ENCODE data around the gene TRPV3.

Gene TRPV3

GRCh38 chr17:3546521-3546920 is 11.1 kb downstream of the TRPV3 start:
- DNase-seq: no peak

- DNase-seq: no peak
These were observed 12.5 kb downstream of the TRPV3 start for GRCh38 chr17:3545151-3545550.

GRCh38 chr17:3544365-3544764 is 13.2 kb downstream of the TRPV3 start:
- DNase-seq: no peak

- no peak for DNase-seq
These were observed 14.2 kb downstream of the TRPV3 start for GRCh38 chr17:3543453-3543852.

GRCh38 chr17:3542410-3543088 is 15.1 kb downstream of the TRPV3 start:
- no peak for DNase-seq

- no peak for DNase-seq
These were observed 17.6 kb downstream of the TRPV3 start for GRCh38 chr17:3539881-3540540.

- no peak for DNase-seq
These were observed 20.9 kb downstream of the TRPV3 start for GRCh38 chr17:3536716-3537115.

GRCh38 chr17:3535253-3535995 is 22.2 kb downstream of the TRPV3 start:
- DNase-seq: peak; percentile 0

GRCh38 chr17:3534881-3535252 is 22.7 kb downstream of the TRPV3 start:
- no peak for DNase-seq

- no peak for DNase-seq
These were observed 23.9 kb downstream of the TRPV3 start for GRCh38 chr17:3533752-3534151.

GRCh38 chr17:3532859-3533142 is 24.8 kb downstream of the TRPV3 start:
- no peak for DNase-seq

- no peak for DNase-seq
These were observed 25.3 kb downstream of the TRPV3 start for GRCh38 chr17:3532106-3532858.

- DNase-seq: no peak
These were observed 26.1 kb downstream of the TRPV3 start for GRCh38 chr17:3531266-3532101.

- DNase-seq: no peak
These were observed 27.5 kb downstream of the TRPV3 start for GRCh38 chr17:3529817-3530741.

GRCh38 chr17:3528880-3529511 is 28.6 kb downstream of the TRPV3 start:
- no peak for DNase-seq

GRCh38 chr17:3528403-3528851 is 29.2 kb downstream of the TRPV3 start:
- DNase-seq: no peak

- DNase-seq: no peak
These were observed 29.7 kb downstream of the TRPV3 start for GRCh38 chr17:3527896-3528295.

GRCh38 chr17:3527468-3527867 is 30.1 kb downstream of the TRPV3 start:
- DNase-seq: no peak

- DNase-seq: no peak
These were observed 30.6 kb downstream of the TRPV3 start for GRCh38 chr17:3526971-3527370.

GRCh38 chr17:3526491-3526890 is 31.1 kb downstream of the TRPV3 start:
- DNase-seq: no peak

GRCh38 chr17:3524024-3524423 is 33.6 kb downstream of the TRPV3 start:
- no peak for DNase-seq
